Measurements from ENCODE around the gene LRRC10B.
A peak's percentile ranks its signal among the peaks of the same experiment; 100 is the strongest.

The LRRC10B gene

DNA sequence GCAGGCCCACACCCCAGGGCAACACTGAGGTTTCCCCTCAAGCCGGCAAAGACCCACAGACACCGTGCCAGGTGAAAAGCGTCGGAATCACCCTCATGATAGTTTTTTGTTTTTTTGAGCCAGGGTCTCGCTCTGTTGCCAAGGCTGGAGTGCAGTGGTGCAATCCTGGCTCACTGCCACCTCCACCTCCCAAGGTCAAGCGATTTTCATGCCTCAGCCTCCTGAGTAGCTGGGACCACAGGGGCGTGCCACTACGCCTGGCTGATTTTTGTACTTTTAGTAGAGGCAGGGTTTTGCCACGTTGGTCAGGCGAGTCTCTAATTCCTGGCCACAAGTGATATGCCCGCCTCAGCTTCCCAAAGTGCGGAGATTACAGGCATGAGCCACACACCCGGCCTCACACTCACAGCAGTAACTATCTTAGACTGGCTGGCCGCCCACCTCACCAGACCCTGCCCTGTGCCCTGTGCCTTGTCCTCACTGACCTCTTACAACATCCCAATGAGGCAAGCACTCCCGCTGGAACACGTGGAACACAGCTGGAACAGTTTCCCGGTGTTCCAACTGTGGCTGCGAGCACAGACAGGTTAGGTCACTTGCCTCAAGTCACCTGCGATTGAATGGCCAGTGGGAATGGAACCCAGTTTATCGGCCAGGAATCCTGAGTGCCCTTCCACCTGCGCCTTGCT is 21.1 kb downstream of the LRRC10B start:
- Mint-ChIP-seq H3K4me3 (no peak overlapping the region), H3K27ac (peak overlapping the region in 1 of 2 donors; percentile 68), H3K9me3 (no peaks in the 10 kb centered on the region), H3K27me3 (peaks cover 53% of the 10 kb centered on the region), H3K4me1 (peaks cover 5% of the 10 kb centered on the region)
- no peak for ATAC-seq
- no peak for DNase-seq

DNA sequence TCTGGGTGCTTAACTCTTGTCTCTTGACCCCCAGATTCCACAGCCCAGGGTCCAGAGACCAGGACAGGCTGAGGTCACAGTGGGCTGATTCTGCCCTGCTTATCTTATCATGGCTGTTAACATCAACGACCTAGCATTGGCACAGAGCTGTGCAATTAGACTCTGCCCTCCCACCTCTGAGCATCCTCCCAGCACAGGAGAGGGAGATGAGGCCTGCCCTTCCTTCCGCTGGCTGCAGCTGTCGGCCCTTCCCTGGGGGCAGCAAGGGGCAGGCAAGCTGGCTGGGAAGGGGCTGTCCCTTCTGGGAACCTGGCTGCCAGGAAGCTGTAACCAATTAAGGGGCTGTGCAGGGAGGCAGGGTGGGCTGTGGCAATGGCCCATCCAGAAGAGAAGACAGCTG is 22.5 kb downstream of the LRRC10B start:
- ATAC-seq, result no peak
- no peak for DNase-seq
- Mint-ChIP-seq H3K4me3 (no peak overlapping the region), H3K27me3 (peaks cover 57% of the 10 kb centered on the region), H3K27ac (no peak overlapping the region), H3K9me3 (no peaks in the 10 kb centered on the region), H3K4me1 (peaks cover 5% of the 10 kb centered on the region)

GRCh38 chr11:61532134-61533038 is 23.8 kb downstream of the LRRC10B start:
- peak; percentile 59 for ATAC-seq
- Mint-ChIP-seq H3K9me3 (no peaks in the 10 kb centered on the region), H3K27ac (no peak overlapping the region), H3K4me3 (no peak overlapping the region), H3K4me1 (peaks cover 5% of the 10 kb centered on the region), H3K27me3 (peaks cover 60% of the 10 kb centered on the region)
- peak; percentile 49 to 52 for DNase-seq

DNA sequence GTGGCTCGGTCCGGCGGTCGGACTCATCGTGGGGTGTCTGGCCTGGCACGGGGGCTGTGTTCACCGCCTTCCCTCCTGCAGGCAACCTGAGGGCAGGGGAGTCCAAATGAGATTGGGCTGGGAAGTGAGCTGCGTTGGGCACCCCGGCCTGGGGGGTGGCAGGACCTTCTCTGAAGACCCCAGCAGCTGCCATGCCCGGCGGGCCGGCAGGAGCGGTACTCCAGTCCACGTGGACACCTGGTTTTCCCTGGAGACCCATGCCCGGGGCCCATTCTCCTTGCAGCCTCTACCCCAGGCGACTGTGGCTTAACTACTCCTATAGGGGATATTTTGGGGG is 24.5 kb downstream of the LRRC10B start:
- DNase-seq (no peak), ATAC-seq (no peak)
- Mint-ChIP-seq H3K9me3 (no peaks in the 10 kb centered on the region), H3K27ac (no peak overlapping the region), H3K4me1 (peaks cover 5% of the 10 kb centered on the region), H3K4me3 (no peak overlapping the region), H3K27me3 (peaks cover 53% of the 10 kb centered on the region)

GRCh38 chr11:61533401-61533800 is 24.9 kb downstream of the LRRC10B start:
- DNase-seq (no peak), ATAC-seq (no peak)
- Mint-ChIP-seq H3K4me1 (peaks cover 5% of the 10 kb centered on the region), H3K4me3 (no peak overlapping the region), H3K9me3 (no peaks in the 10 kb centered on the region), H3K27me3 (peaks cover 49% of the 10 kb centered on the region), H3K27ac (no peak overlapping the region)

- DNase-seq, result no peak
- Mint-ChIP-seq H3K27me3 (peaks cover 48% of the 10 kb centered on the region), H3K4me1 (peaks cover 5% of the 10 kb centered on the region), H3K9me3 (no peaks in the 10 kb centered on the region), H3K4me3 (no peak overlapping the region), H3K27ac (no peak overlapping the region)
- no peak for ATAC-seq
These were observed 25.7 kb downstream of the LRRC10B start for GRCh38 chr11:61534025-61534932.

GRCh38 chr11:61534933-61535839 is 26.6 kb downstream of the LRRC10B start:
- no peak for DNase-seq

GRCh38 chr11:61535998-61536675 is 27.6 kb downstream of the LRRC10B start:
- Mint-ChIP-seq H3K27me3 (peaks cover 63% of the 10 kb centered on the region), H3K4me3 (no peak overlapping the region), H3K9me3 (no peaks in the 10 kb centered on the region), H3K4me1 (peaks cover 2% of the 10 kb centered on the region), H3K27ac (no peak overlapping the region)
- ATAC-seq (no peak), DNase-seq (no peak)

More at GRCh38 chr11:61534933-61535839, 26.6 kb downstream of the LRRC10B start:
- H3K27ac Mint-ChIP-seq, result no peak overlapping the region
- no peak for ATAC-seq
- peaks cover 54% of the 10 kb centered on the region for H3K27me3 Mint-ChIP-seq
- H3K4me3 Mint-ChIP-seq, result no peak overlapping the region
- H3K4me1 Mint-ChIP-seq, result peaks cover 5% of the 10 kb centered on the region
- no peaks in the 10 kb centered on the region for H3K9me3 Mint-ChIP-seq

- no peaks in the 10 kb centered on the region for H3K9me3 Mint-ChIP-seq
- DNase-seq (no peak), ATAC-seq (no peak)
- H3K4me1 Mint-ChIP-seq, result no peaks in the 10 kb centered on the region
- no peak overlapping the region for H3K27ac Mint-ChIP-seq
- peaks cover 69% of the 10 kb centered on the region for H3K27me3 Mint-ChIP-seq
- H3K4me3 Mint-ChIP-seq, result no peak overlapping the region
These were observed 28.2 kb downstream of the LRRC10B start for GRCh38 chr11:61536676-61537270.

- ATAC-seq, result no peak
- Mint-ChIP-seq H3K9me3 (no peaks in the 10 kb centered on the region), H3K27me3 (peaks cover 75% of the 10 kb centered on the region)
These were observed 28.8 kb downstream of the LRRC10B start for GRCh38 chr11:61537326-61537725.

DNA sequence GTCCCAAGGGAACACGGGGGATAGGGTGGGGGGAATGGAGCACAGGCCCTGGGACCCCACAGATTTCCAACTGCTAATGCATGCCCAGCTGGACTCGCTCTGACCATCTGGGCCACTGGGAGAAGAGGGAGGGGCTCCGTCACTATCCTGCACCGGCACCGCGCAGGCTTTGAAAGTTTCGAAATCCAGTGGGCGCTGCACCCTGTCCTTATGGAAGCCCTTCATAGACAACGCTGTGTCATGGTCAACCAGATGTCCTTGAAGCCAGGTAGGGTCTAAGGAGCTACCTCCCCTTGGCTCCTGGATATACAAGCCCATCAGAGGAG is 30.1 kb downstream of the LRRC10B start:
- DNase-seq (no peak), ATAC-seq (no peak)
- Mint-ChIP-seq H3K27me3 (peaks cover 67% of the 10 kb centered on the region), H3K4me3 (no peak overlapping the region), H3K9me3 (no peaks in the 10 kb centered on the region), H3K4me1 (no peaks in the 10 kb centered on the region), H3K27ac (no peak overlapping the region)

More at GRCh38 chr11:61537326-61537725, 28.8 kb downstream of the LRRC10B start:
- Mint-ChIP-seq H3K4me1 (no peaks in the 10 kb centered on the region), H3K4me3 (no peak overlapping the region), H3K27ac (no peak overlapping the region)
- DNase-seq, result no peak

DNA sequence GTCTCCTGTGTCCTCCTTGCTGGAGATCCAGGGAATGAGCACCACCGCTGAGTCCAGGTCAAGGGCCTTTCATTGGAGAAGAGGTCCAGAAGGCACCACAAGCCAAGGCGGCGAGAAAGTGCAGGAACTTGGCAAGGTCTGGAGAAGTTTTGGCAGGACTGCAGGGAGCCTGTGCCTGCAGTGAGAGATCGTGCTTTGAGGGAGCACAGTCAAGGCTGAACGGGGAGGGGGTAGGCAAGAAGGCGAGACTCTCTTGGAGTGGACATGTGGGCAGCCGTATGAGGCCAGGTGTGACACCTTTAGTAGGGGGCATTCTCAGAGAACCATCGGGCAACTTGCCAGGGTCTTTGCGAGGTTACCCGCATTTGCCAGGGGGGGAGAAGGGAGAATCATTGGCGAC is 30.5 kb downstream of the LRRC10B start:
- Mint-ChIP-seq H3K27me3 (peaks cover 63% of the 10 kb centered on the region), H3K4me3 (no peak overlapping the region), H3K4me1 (no peaks in the 10 kb centered on the region), H3K27ac (no peak overlapping the region), H3K9me3 (no peaks in the 10 kb centered on the region)
- ATAC-seq, result no peak
- no peak for DNase-seq

DNA sequence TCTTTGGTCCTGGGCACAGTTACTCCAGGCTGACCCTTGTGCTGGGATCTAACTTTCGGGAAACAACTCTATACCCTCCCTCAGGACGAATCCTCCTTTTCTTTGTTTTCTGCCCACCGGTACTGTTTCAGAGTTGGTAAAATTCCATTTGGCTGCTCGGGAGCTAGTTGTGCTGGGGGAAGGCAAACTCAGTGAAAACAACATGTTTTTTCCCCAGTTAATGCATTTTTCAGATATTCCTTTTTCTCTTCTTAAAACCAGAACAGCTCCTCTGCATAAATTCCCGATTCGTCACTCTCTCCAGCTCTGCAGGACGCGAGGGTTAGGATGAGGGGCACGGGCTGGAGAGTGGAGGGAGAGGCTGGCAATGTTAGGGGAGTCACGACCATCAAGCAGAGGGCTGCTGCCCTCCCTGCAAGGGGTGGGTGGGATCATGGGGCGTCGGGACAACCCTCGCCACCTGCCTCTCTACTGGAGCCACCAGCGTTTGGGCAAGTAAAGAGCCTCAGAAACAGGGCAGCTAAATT is 31.3 kb downstream of the LRRC10B start:
- no peaks in the 10 kb centered on the region for H3K9me3 Mint-ChIP-seq
- H3K27ac Mint-ChIP-seq, result no peak overlapping the region
- ATAC-seq, result no peak
- H3K4me3 Mint-ChIP-seq, result no peak overlapping the region
- DNase-seq, result no peak
- peaks cover 57% of the 10 kb centered on the region for H3K27me3 Mint-ChIP-seq
- H3K4me1 Mint-ChIP-seq, result no peaks in the 10 kb centered on the region

DNA sequence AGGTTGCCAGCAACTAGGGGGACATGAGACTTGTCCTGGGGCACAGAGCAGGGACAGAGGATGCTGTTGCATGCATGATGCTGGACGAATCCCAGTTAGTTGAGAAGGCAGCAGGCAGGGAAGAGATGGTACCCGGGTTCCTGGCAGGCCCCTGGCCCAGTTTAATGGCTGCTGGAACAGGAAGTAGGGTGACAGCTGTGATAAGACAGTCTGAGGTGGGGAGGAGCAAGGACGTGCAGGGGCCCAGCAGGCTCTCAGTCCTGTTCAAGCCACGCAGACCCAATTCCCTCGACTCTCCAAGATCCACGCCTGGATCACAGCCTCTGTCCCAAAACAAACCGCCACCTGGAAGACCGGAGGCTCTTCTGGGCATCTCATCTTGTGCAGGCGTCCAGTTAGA is 32.0 kb downstream of the LRRC10B start:
- Mint-ChIP-seq H3K4me3 (no peak overlapping the region), H3K4me1 (no peaks in the 10 kb centered on the region), H3K9me3 (no peaks in the 10 kb centered on the region), H3K27me3 (peaks cover 57% of the 10 kb centered on the region), H3K27ac (no peak overlapping the region)
- no peak for DNase-seq
- no peak for ATAC-seq
